Activated T-helper 1 cell treated with Interleukin-2 at 50 U/mL for 16 hours (primary cell): ENCODE measurements around the gene CNGB1.
"Not testable (repeated sequence)": the region's sequence is repeated elsewhere in the genome, so short reads cannot be mapped to it uniquely, and the experiment has no call there.

ENCODE experiments used
- DNase-seq: peaks from one replicate; pipeline ENCODE4 v3.0.0-alpha.2; 2020; ENCODE audit warnings: low read depth

Gene CNGB1

GRCh38 chr16:57887711-57888110 lies 83.2 kb downstream of the CNGB1 start:
- DNase-seq = no peak

- no peak for DNase-seq
These were observed 84.5 kb downstream of the CNGB1 start for GRCh38 chr16:57886427-57886826.

GRCh38 chr16:57884655-57885133 lies 86.2 kb downstream of the CNGB1 start:
- no peak for DNase-seq

GRCh38 chr16:57883953-57884654 lies 86.8 kb downstream of the CNGB1 start:
- no peak for DNase-seq

- DNase-seq = no peak
These were observed 87.4 kb downstream of the CNGB1 start for GRCh38 chr16:57883480-57883879.

- no peak for DNase-seq
These were observed 88.1 kb downstream of the CNGB1 start for GRCh38 chr16:57882792-57883191.

GRCh38 chr16:57882206-57882605 lies 88.7 kb downstream of the CNGB1 start:
- no peak for DNase-seq

GRCh38 chr16:57878586-57878985 lies 92.3 kb downstream of the CNGB1 start:
- DNase-seq = no peak

GRCh38 chr16:57876210-57876609 lies 94.7 kb downstream of the CNGB1 start:
- DNase-seq = no peak

- no peak for DNase-seq
These were observed 95.6 kb downstream of the CNGB1 start for GRCh38 chr16:57875347-57875746.

- DNase-seq = no peak
These were observed 97.7 kb downstream of the CNGB1 start for GRCh38 chr16:57873218-57873617.

GRCh38 chr16:57872764-57873163 lies 98.2 kb downstream of the CNGB1 start:
- DNase-seq = not testable (repeated sequence)

GRCh38 chr16:57871456-57871855 lies 99.5 kb downstream of the CNGB1 start:
- DNase-seq = no peak

- no peak for DNase-seq
These were observed 100.0 kb downstream of the CNGB1 start for GRCh38 chr16:57870753-57871454.

- no peak for DNase-seq
These were observed 101.9 kb downstream of the CNGB1 start for GRCh38 chr16:57868913-57869520.

- DNase-seq = no peak
These were observed 103.8 kb downstream of the CNGB1 start for GRCh38 chr16:57867000-57867561.

GRCh38 chr16:57866529-57866918 lies 104.4 kb downstream of the CNGB1 start:
- no peak for DNase-seq

GRCh38 chr16:57865746-57866528 lies 105.0 kb downstream of the CNGB1 start:
- DNase-seq = no peak

GRCh38 chr16:57863434-57864160 lies 107.3 kb downstream of the CNGB1 start:
- DNase-seq = no peak

- no peak for DNase-seq
These were observed 108.1 kb downstream of the CNGB1 start for GRCh38 chr16:57862698-57863433.

- DNase-seq = no peak
These were observed 111.6 kb downstream of the CNGB1 start for GRCh38 chr16:57859331-57859730.
